Measurements from ENCODE around the gene TGFBR3. TPM values are rescaled to one million over a fixed set of nuclear protein-coding genes. Genes with fewer than 3 reads are reported as not detected.

Gene TGFBR3
- total RNA-seq, 1 donor from 2014 or later, result 4.9 TPM

- DNase-seq (ENCODE audit: low spot score, unreplicated experiment), result no peak
- Mint-ChIP-seq H3K9me3 (ENCODE audit: low read depth) (no peaks in the 10 kb centered on the region), H3K4me1 (ENCODE audit: low read depth) (no peaks in the 10 kb centered on the region), H3K4me3 (ENCODE audit: low read depth) (no peak overlapping the region), H3K36me3 (ENCODE audit: insufficient read depth) (no peaks in the 10 kb centered on the region), H3K27me3 (peaks cover 3% of the 10 kb centered on the region), H3K27ac (no peak overlapping the region)
- no peak for TF ChIP-seq CTCF (IDR thresholded peaks at IDR 0.05; ENCODE audit: unreplicated experiment)
Observed at GRCh38 chr1:91806769-91807700, 78.9 kb downstream of the TGFBR3 start.

GRCh38 chr1:91806181-91806768 lies 79.7 kb downstream of the TGFBR3 start:
- Mint-ChIP-seq H3K4me1 (ENCODE audit: low read depth) (no peaks in the 10 kb centered on the region), H3K27me3 (peaks cover 3% of the 10 kb centered on the region)

GRCh38 chr1:91805311-91805801 lies 80.6 kb downstream of the TGFBR3 start:
- peaks cover 3% of the 10 kb centered on the region for H3K27me3 Mint-ChIP-seq
- H3K27ac Mint-ChIP-seq, result no peak overlapping the region
- H3K36me3 Mint-ChIP-seq (ENCODE audit: insufficient read depth), result no peaks in the 10 kb centered on the region
- no peaks in the 10 kb centered on the region for H3K9me3 Mint-ChIP-seq (ENCODE audit: low read depth)
- H3K4me1 Mint-ChIP-seq (ENCODE audit: low read depth), result no peaks in the 10 kb centered on the region
- no peak for DNase-seq (ENCODE audit: low spot score, unreplicated experiment)
- no peak for TF ChIP-seq CTCF (IDR thresholded peaks at IDR 0.05; ENCODE audit: unreplicated experiment)
- H3K4me3 Mint-ChIP-seq (ENCODE audit: low read depth), result no peak overlapping the region

More at GRCh38 chr1:91806181-91806768, 79.7 kb downstream of the TGFBR3 start:
- no peak for TF ChIP-seq CTCF (IDR thresholded peaks at IDR 0.05; ENCODE audit: unreplicated experiment)
- DNase-seq (ENCODE audit: low spot score, unreplicated experiment), result no peak
- Mint-ChIP-seq H3K36me3 (ENCODE audit: insufficient read depth) (no peaks in the 10 kb centered on the region), H3K9me3 (ENCODE audit: low read depth) (no peaks in the 10 kb centered on the region), H3K27ac (no peak overlapping the region), H3K4me3 (ENCODE audit: low read depth) (no peak overlapping the region)

GRCh38 chr1:91804546-91805023 lies 81.4 kb downstream of the TGFBR3 start:
- Mint-ChIP-seq H3K9me3 (ENCODE audit: low read depth) (no peaks in the 10 kb centered on the region), H3K4me3 (ENCODE audit: low read depth) (no peak overlapping the region), H3K4me1 (ENCODE audit: low read depth) (no peaks in the 10 kb centered on the region), H3K27ac (no peak overlapping the region), H3K36me3 (ENCODE audit: insufficient read depth) (no peaks in the 10 kb centered on the region), H3K27me3 (peaks cover 3% of the 10 kb centered on the region)
- no peak for TF ChIP-seq CTCF (IDR thresholded peaks at IDR 0.05; ENCODE audit: unreplicated experiment)
- DNase-seq (ENCODE audit: low spot score, unreplicated experiment), result no peak

- H3K4me3 Mint-ChIP-seq (ENCODE audit: low read depth), result no peak overlapping the region
- H3K9me3 Mint-ChIP-seq (ENCODE audit: low read depth), result no peaks in the 10 kb centered on the region
- DNase-seq (ENCODE audit: low spot score, unreplicated experiment), result no peak
- H3K36me3 Mint-ChIP-seq (ENCODE audit: insufficient read depth), result no peaks in the 10 kb centered on the region
- no peaks in the 10 kb centered on the region for H3K4me1 Mint-ChIP-seq (ENCODE audit: low read depth)
- no peak overlapping the region for H3K27ac Mint-ChIP-seq
- peaks cover 3% of the 10 kb centered on the region for H3K27me3 Mint-ChIP-seq
- no peak for TF ChIP-seq CTCF (IDR thresholded peaks at IDR 0.05; ENCODE audit: unreplicated experiment)
Observed at GRCh38 chr1:91803847-91804545, 82.0 kb downstream of the TGFBR3 start.

All from progenitor cell of endocrine pancreas (in vitro differentiated cells).